Panc1 (cell line): ENCODE results near the gene IGFBP4.

Experiments
- CTCF ChIP-seq: fragments of 450-650 bp; IDR thresholded peaks from 2 replicates; pipeline ENCODE4 v1.5.1; 2017; ENCODE audit warnings: mild to moderate bottlenecking
- POLR2AphosphoS5 ChIP-seq: IDR thresholded peaks from 2 replicates; pipeline ENCODE4 v1.6.1; 2012; ENCODE audit warnings: mild to moderate bottlenecking, low read depth, low read length, moderate library complexity
- REST ChIP-seq, 2 experiments: IDR thresholded peaks; 2 replicates each; pipeline ENCODE4 v1.6.1; 2011 to 2012; ENCODE audit warnings: low read depth in 2 of 2, control low read depth in 1 of 2, low read length in 1 of 2, mild to moderate bottlenecking in 1 of 2, moderate library complexity in 1 of 2; ENCODE audit not compliant: insufficient read depth in 1 of 2
- SIN3A ChIP-seq: IDR thresholded peaks from 2 replicates; pipeline ENCODE4 v1.6.1; 2012; ENCODE audit warnings: low read depth, mild to moderate bottlenecking, low read length, moderate library complexity, borderline replicate concordance; ENCODE audit not compliant: insufficient read depth
- TCF7L2 ChIP-seq: IDR thresholded peaks from 2 replicates; pipeline ENCODE4 v1.6.1; 2011; ENCODE audit warnings: mild to moderate bottlenecking, low read depth, low read length, inconsistent platforms

GRCh38 chr17:40482722-40483121, 39.5 kb downstream of the IGFBP4 start:
- no peak for TF ChIP-seq CTCF
- no peak for TF ChIP-seq TCF7L2
- no peak for TF ChIP-seq REST (IDR thresholded peaks at IDR 0.05; ENCODE audit: insufficient read depth in 1 of 2, low read depth in 2 of 2, low read length in 1 of 2)
- TF ChIP-seq POLR2AphosphoS5 = no peak
- no peak for TF ChIP-seq SIN3A
